Transverse colon (tissue), 4 donors: Measurements from ENCODE around the gene TRIM5. TPM values are rescaled to one million over a fixed set of nuclear protein-coding genes. Genes with fewer than 3 reads are reported as not detected.

ENCODE experiments used
- DNase-seq: peaks from one replicate; pipeline ENCODE4 v3.0.0-alpha.2; 2019
- H3K27ac ChIP-seq, 4 donors: fragments of 200-600 bp; sonication (generic); 2 replicates each; pipeline ENCODE4 v1.5.1; 2016 to 2018; ENCODE audit warnings: inconsistent platforms in 4 of 4
- H3K27me3 ChIP-seq: fragments of 200-600 bp; sonication (generic); 2 replicates; pipeline ENCODE4 v1.5.1; 2017; ENCODE audit warnings: inconsistent platforms
- H3K36me3 ChIP-seq, 4 donors: fragments of 200-600 bp; sonication (generic); 2 replicates each; pipeline ENCODE4 v1.5.1; 2017 to 2019; ENCODE audit warnings: inconsistent platforms in 4 of 4
- H3K4me1 ChIP-seq, 4 donors: fragments of 200-600 bp; sonication (generic); 2 replicates each; pipeline ENCODE4 v1.5.1; 2017 to 2020; ENCODE audit warnings: inconsistent platforms in 4 of 4
- H3K4me3 ChIP-seq, 4 donors: fragments of 200-600 bp; sonication (generic); 1 replicate in 1 of 4; 2 replicates in 3 of 4; pipeline versions ENCODE4 v1.5.1 to v1.6.1; 2017 to 2019; ENCODE audit warnings: inconsistent platforms in 4 of 4
- H3K9me3 ChIP-seq, 2 donors: fragments of 200-600 bp; sonication (generic); 2 replicates each; pipeline ENCODE4 v1.5.1; 2017 to 2019; ENCODE audit warnings: inconsistent platforms in 2 of 2
- CTCF ChIP-seq, 5 experiments: fragments of 200-600 bp in 3 of 5; fragments of 450-650 bp in 2 of 5; sonication (generic) in 3 of 5; IDR thresholded peaks; 1 replicate in 2 of 5; 2 replicates in 3 of 5; pipeline ENCODE4 v1.5.1; 2016 to 2017; ENCODE audit warnings: antibody characterized with exemption in 5 of 5, inconsistent platforms in 3 of 5, mild to moderate bottlenecking in 2 of 5, moderate library complexity in 1 of 5
- EP300 ChIP-seq: sonication (generic); formaldehyde crosslinking; IDR thresholded peaks from one replicate; pipeline ENCODE4 v1.6.1; 2017; ENCODE audit warnings: antibody characterized with exemption, low read depth
- POLR2A ChIP-seq: fragments of 450-650 bp; IDR thresholded peaks from one replicate; pipeline ENCODE4 v1.6.1; 2016; ENCODE audit warnings: antibody characterized with exemption, mild to moderate bottlenecking, moderate library complexity
- POLR2AphosphoS5 ChIP-seq, 3 donors: sonication (generic); formaldehyde crosslinking; IDR thresholded peaks; one replicate each; pipeline ENCODE4 v1.6.1; 2016; ENCODE audit warnings: antibody characterized with exemption in 3 of 3
- WGBS, 2 donors: methylation state at CpG; one replicate each; pipeline ENCODE4 v1.1.5; 2018; ENCODE audit warnings: low coverage in 1 of 2; 5-methylcytosine and 5-hydroxymethylcytosine counted together
- in situ Hi-C, 4 donors: fragments of 200-750 bp; cut with MboI; loops; one replicate each; pipeline versions ENCODE4 v1.15.0 to v1.15.1; 2017; ENCODE audit warnings: low sequenced_read_pairs in 3 of 4, low pct_ligation_motif_present in 1 of 4, low pct_unique_long_range_greater_than_20kb in 1 of 4
- intact Hi-C: fragments of 100-400 bp; cut with DNase I; formaldehyde crosslinking; loops from one replicate; pipeline ENCODE4 v1.15.1; 2023; ENCODE audit warnings: low total_unique reads
- total RNA-seq, 4 donors: library from RNA; depleted of rRNA; stranded (reverse); fragments of >200 nt; gene quantifications; one replicate each; pipeline ENCODE4 v1.1.0, GENCODE V29; 2016

The TRIM5 gene
- total RNA-seq, 4 donors from 2014 or later: 10.5 to 23.6 (median 16.3) TPM

DNA sequence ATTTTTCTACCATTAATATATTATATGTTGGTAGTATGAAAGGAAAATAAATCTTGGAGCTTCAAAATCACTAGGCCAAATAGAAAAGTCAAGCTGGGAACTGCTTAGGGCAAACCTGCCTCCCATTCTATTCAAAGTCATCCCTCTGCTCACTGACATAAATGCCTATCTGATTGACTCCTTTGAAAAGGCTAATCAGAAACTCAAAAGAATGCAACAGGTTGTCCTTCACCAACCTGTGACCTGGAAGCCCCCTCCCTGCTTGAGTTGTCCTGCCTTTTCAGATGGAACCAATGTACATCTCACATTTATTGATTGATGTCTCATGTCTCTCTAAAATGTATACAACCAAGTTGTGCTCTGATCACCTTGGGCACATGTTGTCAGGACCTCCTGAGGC is 63.3 kb downstream of the TRIM5 start:
- TF ChIP-seq POLR2AphosphoS5 (IDR thresholded peaks at IDR 0.05): no peak
- TF ChIP-seq EP300: no peak
- no peak for TF ChIP-seq POLR2A
- TF ChIP-seq CTCF (IDR thresholded peaks at IDR 0.05): no peak
- no peak for DNase-seq
- Histone ChIP-seq H3K27ac (peak overlapping the region; percentile 55 to 72 (median 68)), H3K27me3 (no peaks in the 10 kb centered on the region), H3K9me3 (no peaks in the 10 kb centered on the region), H3K4me3 (no peak overlapping the region), H3K36me3 (no peaks in the 10 kb centered on the region), H3K4me1 (peaks cover 24 to 40% (median 32%) of the 10 kb centered on the region in 4 donors)
- in situ Hi-C loops: loop anchor here in 2 of 4 donors (25.0 kb wide), 1 partner anchor 191 kb away; the partner anchor contains the start of gene OR52N2 (in 2 of the 2)
- intact Hi-C loops: no loop called here

DNA sequence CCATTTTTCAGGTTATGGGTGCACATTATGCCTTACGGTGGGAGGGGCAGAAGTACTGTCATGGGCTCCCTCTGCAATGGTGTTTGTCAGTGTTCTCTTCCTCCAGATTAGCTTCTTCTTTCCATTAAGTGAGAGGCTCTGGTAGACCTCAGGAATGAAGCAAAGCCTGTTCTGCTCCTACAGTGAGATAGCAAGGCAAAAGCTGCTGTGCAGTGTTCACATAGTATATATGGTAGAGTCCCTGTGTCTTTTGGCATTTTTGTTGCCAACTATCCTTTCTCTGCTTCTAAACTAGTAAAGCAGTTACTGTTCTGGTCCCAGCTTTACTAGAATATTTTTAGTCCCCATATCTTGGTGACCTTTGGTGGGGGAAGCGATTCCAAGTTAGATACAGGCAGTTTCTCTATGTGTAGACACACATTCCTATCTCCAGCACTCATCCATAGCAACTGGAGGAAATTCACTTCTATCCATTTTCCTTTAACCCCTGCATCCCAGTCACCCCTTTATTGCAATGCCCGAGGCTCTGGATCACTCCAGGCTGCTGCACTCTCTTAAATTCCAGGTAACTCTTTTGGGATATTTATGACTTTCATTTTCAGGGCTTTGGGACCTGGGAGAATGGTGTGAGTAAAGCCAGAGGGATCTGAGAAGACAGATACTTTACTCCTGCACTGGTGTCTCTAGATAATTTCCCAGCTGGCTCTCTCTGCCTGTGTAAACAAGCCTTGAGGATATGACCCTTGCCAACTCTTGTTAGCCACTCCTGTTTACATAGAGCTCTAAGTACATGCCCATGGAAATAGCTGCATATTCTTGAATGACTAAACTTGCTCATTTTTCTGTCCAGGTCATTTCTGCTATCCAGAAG is 64.0 kb downstream of the TRIM5 start:
- in situ Hi-C loops (loop anchor here in 2 of 4 donors (25.0 kb wide), 1 partner anchor 191 kb away; the partner anchor contains the start of gene OR52N2 (in 2 of the 2)), intact Hi-C loops (no loop called here)
- H3K36me3 ChIP-seq: no peaks in the 10 kb centered on the region
- H3K9me3 ChIP-seq: no peaks in the 10 kb centered on the region
- TF ChIP-seq EP300 (no peak), POLR2AphosphoS5 (IDR thresholded peaks at IDR 0.05) (peak; percentile 15 to 64 (median 35))
- H3K27me3 ChIP-seq: no peaks in the 10 kb centered on the region
- 20 to 40% methylated on average over 1 to 3 of the region's 3 CpGs for WGBS, 2 donors
- peaks cover 20 to 37% (median 29%) of the 10 kb centered on the region in 4 donors for H3K4me1 ChIP-seq
- H3K27ac ChIP-seq: peak overlapping the region; percentile 55 to 72 (median 68)
- no peak for DNase-seq
- no peak overlapping the region for H3K4me3 ChIP-seq

DNA sequence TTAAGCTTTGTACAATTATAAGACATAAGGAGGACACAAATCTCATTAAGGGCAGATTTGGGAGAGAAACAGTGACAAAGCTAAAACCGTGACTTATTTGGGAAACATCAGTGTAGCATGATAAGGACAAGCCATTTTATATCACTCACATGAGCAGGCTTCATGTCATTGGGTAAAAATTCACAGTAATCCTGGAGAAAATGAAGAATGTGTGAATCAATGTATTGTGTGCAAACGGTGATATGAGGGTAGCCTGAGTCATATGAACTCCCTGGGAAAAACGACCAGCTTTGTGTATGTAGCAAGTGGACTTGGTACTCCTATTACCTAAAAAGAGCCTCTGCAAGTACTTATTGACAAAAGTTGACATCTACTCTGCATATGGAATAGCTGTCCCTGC is 66.1 kb downstream of the TRIM5 start:
- Histone ChIP-seq H3K9me3 (no peaks in the 10 kb centered on the region), H3K36me3 (no peaks in the 10 kb centered on the region), H3K27me3 (no peaks in the 10 kb centered on the region), H3K27ac (no peak overlapping the region), H3K4me1 (peaks cover 14 to 24% (median 18%) of the 10 kb centered on the region in 4 donors), H3K4me3 (no peak overlapping the region)
- no peak for DNase-seq
- TF ChIP-seq POLR2A (no peak), CTCF (IDR thresholded peaks at IDR 0.05) (no peak), POLR2AphosphoS5 (IDR thresholded peaks at IDR 0.05) (no peak), EP300 (no peak)
- 74 to 75% methylated on average over 3 of the region's 3 CpGs for WGBS, 2 donors
- in situ Hi-C loops (loop anchor here in 2 of 4 donors (25.0 kb wide), 1 partner anchor 193 kb away; the partner anchor contains the start of gene OR52N2 (in 2 of the 2)), intact Hi-C loops (no loop called here)

Other genes with a start within 250 kb of the TRIM5 start
- not detected for gene OR51I1, start 243.6 kb downstream of the TRIM5 start, total RNA-seq
- gene OR51I2, start 235.8 kb downstream of the TRIM5 start, total RNA-seq: not detected
- gene OR52D1, start 196.4 kb downstream of the TRIM5 start, total RNA-seq: not detected
- gene UBQLN3, start 175.1 kb downstream of the TRIM5 start, total RNA-seq: under 1 TPM in 2 of 4 donors, not detected in 2; 0.64 to 0.75 TPM
- gene UBQLNL, start 168.4 kb downstream of the TRIM5 start, total RNA-seq: 1 to 10 TPM in 1 of 4 donors, under 1 TPM in 2, not detected in 1; 0.41 to 1.8 (median 0.48) TPM
- gene OR52H1, start 136.5 kb downstream of the TRIM5 start, total RNA-seq: under 1 TPM in 1 of 4 donors, not detected in 3; 0.79 TPM
- gene OR52B6, start 104.2 kb downstream of the TRIM5 start, total RNA-seq: not detected
- gene TRIM6, start 88.4 kb downstream of the TRIM5 start, total RNA-seq: 1 to 10 TPM in 1 of 4 donors, under 1 TPM in 1, not detected in 2; 0.79 to 1.4 TPM
- gene TRIM34, start 60.1 kb downstream of the TRIM5 start, total RNA-seq: 1 to 10 TPM; 1.5 to 9.8 (median 7.1) TPM
- 10 to 100 TPM in 3 of 4 donors, 1 to 10 TPM in 1; 3.2 to 35.2 (median 21.4) TPM for gene TRIM22, start 4.7 kb upstream of the TRIM5 start, total RNA-seq
- not detected for gene OR56B1, start 51.4 kb upstream of the TRIM5 start, total RNA-seq
- not detected for gene OR52N4, start 69.2 kb upstream of the TRIM5 start, total RNA-seq
- gene OR52N5, start 98.3 kb upstream of the TRIM5 start, total RNA-seq: 1 to 10 TPM in 1 of 4 donors, not detected in 3; 1.1 TPM
- gene OR52N1, start 106.2 kb upstream of the TRIM5 start, total RNA-seq: not detected
- gene OR52N2, start 123.8 kb upstream of the TRIM5 start, total RNA-seq: not detected
- gene OR52E6, start 156.8 kb upstream of the TRIM5 start, total RNA-seq: not detected
- gene OR52E8, start 172.6 kb upstream of the TRIM5 start, total RNA-seq: not detected
- not detected for gene OR52E4, start 195.6 kb upstream of the TRIM5 start, total RNA-seq
- gene OR52E5, start 208.1 kb upstream of the TRIM5 start, total RNA-seq: not detected